Heart right ventricle (tissue), 16 donors: ENCODE results near the gene TP53RK. TPM values are rescaled to one million over a fixed set of nuclear protein-coding genes. Genes with fewer than 3 reads are reported as not detected.

Source experiments
- ATAC-seq, 8 donors: fragments of 200-7000 bp; cut with Tn5 transposase; one replicate each; pipeline ENCODE4 v1.9.1; 2020; ENCODE audit warnings: mild to moderate bottlenecking in 8 of 8, moderate library complexity in 8 of 8, moderate number of reproducible peaks in 1 of 8
- DNase-seq, 2 donors: peaks; one replicate each; pipeline ENCODE4 v3.0.0-alpha.2; 2020
- H3K27ac ChIP-seq, 10 donors: fragments of 200-600 bp; sonication (generic) in 2 of 10; one replicate each; pipeline versions ENCODE4 v1.5.0 to v1.8.0; 2020 to 2022; ENCODE audit warnings: mild to moderate bottlenecking in 3 of 10
- H3K27me3 ChIP-seq, 7 donors: fragments of 200-600 bp; one replicate each; pipeline ENCODE4 v1.8.0; 2021 to 2022; ENCODE audit warnings: mild to moderate bottlenecking in 2 of 7
- H3K36me3 ChIP-seq, 9 donors: fragments of 200-600 bp; sonication (generic) in 1 of 9; one replicate each; pipeline versions ENCODE4 v1.5.0 to v1.8.0; 2020 to 2022; ENCODE audit warnings: mild to moderate bottlenecking in 2 of 9
- H3K4me1 ChIP-seq, 9 donors: fragments of 200-600 bp; sonication (generic) in 1 of 9; one replicate each; pipeline versions ENCODE4 v1.5.0 to v1.8.0; 2020 to 2022; ENCODE audit warnings: mild to moderate bottlenecking in 4 of 9
- H3K4me3 ChIP-seq, 10 donors: fragments of 200-600 bp; sonication (generic) in 2 of 10; one replicate each; pipeline versions ENCODE4 v1.5.0 to v1.8.0; 2020 to 2022; ENCODE audit warnings: mild to moderate bottlenecking in 7 of 10, moderate library complexity in 2 of 10
- H3K9me3 ChIP-seq, 11 donors: fragments of 200-600 bp in 10 of 11; sonication (generic) in 2 of 11; one replicate each; pipeline versions ENCODE4 v1.5.0 to v1.8.0; 2013 to 2022; ENCODE audit warnings: mild to moderate bottlenecking in 2 of 11, control low read depth in 1 of 11, moderate library complexity in 1 of 11
- CTCF ChIP-seq, 9 donors: fragments of 200-600 bp; sonication (generic) in 2 of 9; IDR thresholded peaks; one replicate each; pipeline versions ENCODE4 v1.5.0 to v1.8.0; 2021 to 2022; ENCODE audit warnings: antibody characterized with exemption in 9 of 9, mild to moderate bottlenecking in 5 of 9, moderate library complexity in 1 of 9
- WGBS, 2 donors: extraction: QIAGEN DNeasy Blood & Tissue Kit; methylation state at CpG; one replicate each; pipeline ENCODE4 v1.1.7; 2013; ENCODE audit warnings: inconsistent platforms in 1 of 2; 5-methylcytosine and 5-hydroxymethylcytosine counted together
- intact Hi-C, 10 donors: fragments of 100-400 bp; cut with DNase I; formaldehyde crosslinking; loops; one replicate each; pipeline versions ENCODE4 v1.11.1 to v1.14.2; 2022
- polyA plus RNA-seq, 2 donors: library from polyadenylated mRNA; stranded (reverse); fragments of 200-250 nt; gene quantifications; one replicate each; pipeline ENCODE4 v1.2.3, GENCODE V29; 2013
- total RNA-seq, 10 donors: library from RNA; stranded (reverse); fragmentation: NEBNext Ultra II Directional in 3 of 10; extraction: Animal tissue kit (Norgen Biotek cat#: 25700) in 3 of 10; gene quantifications; one replicate each; pipeline versions ENCODE4 v1.2.1 to v1.2.4, GENCODE V29; 2021 to 2023
- donor health status: Arrhythmogenic right ventricular cardiomyopathy.
- donor health status: ischemic (EF 13 %, LVEDD 7.1; RV severe dilation, severe dysfunction).
- donor health status: healthy with polysubstance abuse.
- donor health status: DM: no; HTN: yes; CAD: no.
- donor health status: DM: no; HTN: no; CAD: no.
- donor health status: ischemic (EF 25% LVEDD 6.9; RV normal size, moderate dysfunction).
- donor health status: ischemic (EF 25% LVEDD 5.7; RV mildly dilated, moderate dysfunction).
- donor health status: healthy.
- donor health status: DM: yes; HTN: yes; CAD: no.
- donor health status: Ischemic cardiomyopathy.
- donor health status: ischemic (EF 35%, LVEDD 5.7; RV mildly dilated, moderate dysfunction).
- donor health status: nonischemic (EF 11% LVEDD 7.7; RV severe dilation, severe dysfunction).
- donor health status: DM: yes; HTN: yes; CAD: no.
- donor health status: PGD.
- donor health status: ischemic (EF 29% LVEDD 5.4; RV normal size, mild dysfunction).
- donor health status: nonischemic (EF 23%, LVEDD 6.1; RV moderate dilation, normal function).

Gene TP53RK
- total and polyA plus RNA-seq, 12 donors = 3.5 to 7.8 (median 6.4) TPM

GRCh38 chr20:46641424-46641823, 47.8 kb downstream of the TP53RK start:
- intact Hi-C loops = no loop called here
- H3K27ac ChIP-seq = no peak overlapping the region
- no peak for DNase-seq
- no peaks in the 10 kb centered on the region for H3K4me1 ChIP-seq
- H3K9me3 ChIP-seq = no peaks in the 10 kb centered on the region
- no peaks in the 10 kb centered on the region for H3K36me3 ChIP-seq
- no peak for TF ChIP-seq CTCF (IDR thresholded peaks at IDR 0.05)
- no peak for ATAC-seq
- H3K4me3 ChIP-seq = no peak overlapping the region
- peaks cover 0 to 7% (median 0%) of the 10 kb centered on the region in 7 donors for H3K27me3 ChIP-seq

GRCh38 chr20:46640536-46641311, 48.5 kb downstream of the TP53RK start:
- H3K27me3 ChIP-seq = peaks cover 0 to 7% (median 0%) of the 10 kb centered on the region in 7 donors
- no peaks in the 10 kb centered on the region for H3K36me3 ChIP-seq
- no peaks in the 10 kb centered on the region for H3K9me3 ChIP-seq
- 59 to 70% methylated on average over 14 of the region's 14 CpGs for WGBS, 2 donors
- H3K4me1 ChIP-seq = no peaks in the 10 kb centered on the region
- no peak overlapping the region for H3K27ac ChIP-seq
- no peak overlapping the region for H3K4me3 ChIP-seq
- intact Hi-C loops = no loop called here
- ATAC-seq (no peak), DNase-seq (no peak)
- no peak for TF ChIP-seq CTCF (IDR thresholded peaks at IDR 0.05)

- Histone ChIP-seq H3K27ac (no peak overlapping the region), H3K9me3 (no peaks in the 10 kb centered on the region), H3K36me3 (no peaks in the 10 kb centered on the region), H3K4me3 (no peak overlapping the region), H3K27me3 (peaks cover 0 to 7% (median 0%) of the 10 kb centered on the region in 7 donors), H3K4me1 (no peaks in the 10 kb centered on the region)
- ATAC-seq (no peak), DNase-seq (no peak)
- TF ChIP-seq CTCF (IDR thresholded peaks at IDR 0.05) = no peak
- WGBS, 2 donors = 79 to 84% methylated on average over 6 of the region's 6 CpGs
- intact Hi-C loops = no loop called here
Observed at GRCh38 chr20:46640044-46640443, 49.2 kb downstream of the TP53RK start.

GRCh38 chr20:46639587-46639986, 49.7 kb downstream of the TP53RK start:
- no peak for TF ChIP-seq CTCF (IDR thresholded peaks at IDR 0.05)

More at GRCh38 chr20:46639587-46639986, 49.7 kb downstream of the TP53RK start:
- H3K36me3 ChIP-seq = no peaks in the 10 kb centered on the region
- intact Hi-C loops = no loop called here
- no peak overlapping the region for H3K27ac ChIP-seq
- H3K4me1 ChIP-seq = no peaks in the 10 kb centered on the region
- peaks cover 0 to 7% (median 0%) of the 10 kb centered on the region in 7 donors for H3K27me3 ChIP-seq
- 91 to 94% methylated on average over 3 of the region's 3 CpGs for WGBS, 2 donors
- DNase-seq (no peak), ATAC-seq (no peak)
- H3K9me3 ChIP-seq = no peaks in the 10 kb centered on the region
- H3K4me3 ChIP-seq = no peak overlapping the region
